ENCODE measurements around the gene LILRA1. TPM values are rescaled to one million over a fixed set of nuclear protein-coding genes. Genes with fewer than 3 reads are reported as not detected.
"Not testable (repeated sequence)": the region's sequence is repeated elsewhere in the genome, so short reads cannot be mapped to it uniquely, and the experiment has no call there.

LILRA1 gene
- not detected for total RNA-seq

DNA sequence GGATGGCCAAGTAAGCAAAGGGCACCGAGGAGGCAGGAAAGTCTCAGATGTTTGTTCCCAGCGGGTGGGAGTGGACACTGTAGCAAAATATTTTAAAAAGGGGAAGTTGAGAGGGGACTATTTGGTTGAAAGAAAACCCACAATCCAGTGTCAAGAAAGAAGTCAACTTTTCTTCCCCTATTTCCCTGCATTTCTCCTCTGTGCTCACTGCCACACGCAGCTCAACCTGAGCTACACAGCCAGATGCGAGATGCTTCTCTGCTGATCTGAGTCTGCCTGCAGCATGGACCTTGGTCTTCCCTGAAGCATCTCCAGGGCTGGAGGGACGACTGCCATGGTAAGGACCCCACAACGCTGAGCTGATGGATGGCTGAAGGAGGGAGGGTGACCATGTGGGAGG lies at the start of gene LILRA1:
TSS of gene LILRA1 (plus strand) at position 188 of the 400 bp plus-strand sequence. CDS start 613 bp downstream, outside the sequence.
- H3K4me1 Mint-ChIP-seq; DNase-seq; H3K27ac Mint-ChIP-seq; H3K4me3 Mint-ChIP-seq; H3K9me3 Mint-ChIP-seq; ATAC-seq (ENCODE audit: low read depth); H3K36me3 Mint-ChIP-seq; POLR2A ChIA-PET: not testable (repeated sequence)
- peaks cover 13% of the 10 kb centered on the region for H3K27me3 Mint-ChIP-seq

DNA sequence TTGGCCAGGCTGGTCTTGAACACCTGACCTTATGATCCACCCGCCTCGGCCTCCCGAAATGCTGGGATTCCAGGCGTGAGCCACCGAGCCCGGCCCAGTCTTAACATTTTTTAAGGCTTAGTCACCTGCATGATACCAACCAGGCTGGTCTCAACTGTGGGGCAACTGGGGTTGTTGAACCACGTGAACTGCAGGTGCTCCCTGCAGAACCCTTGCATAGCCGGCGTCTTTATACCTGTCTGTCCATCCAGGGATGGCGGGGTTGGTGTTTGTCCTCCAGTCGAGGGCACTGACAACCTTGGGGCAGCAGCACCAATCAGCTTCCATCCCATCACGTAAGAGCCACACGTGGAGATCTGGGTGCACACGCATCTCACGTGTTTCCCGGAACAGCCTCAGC lies 44.6 kb upstream of the LILRA1 start:
- H3K9me3 Mint-ChIP-seq = peaks cover 4% of the 10 kb centered on the region
- peaks cover 4% of the 10 kb centered on the region for H3K27me3 Mint-ChIP-seq
- POLR2A ChIA-PET = no interaction called here
- no peak overlapping the region for H3K4me3 Mint-ChIP-seq
- H3K4me1 Mint-ChIP-seq = peaks cover 7% of the 10 kb centered on the region
- DNase-seq (no peak), ATAC-seq (ENCODE audit: low read depth) (no peak)
- H3K27ac Mint-ChIP-seq = no peak overlapping the region
- no peaks in the 10 kb centered on the region for H3K36me3 Mint-ChIP-seq

DNA sequence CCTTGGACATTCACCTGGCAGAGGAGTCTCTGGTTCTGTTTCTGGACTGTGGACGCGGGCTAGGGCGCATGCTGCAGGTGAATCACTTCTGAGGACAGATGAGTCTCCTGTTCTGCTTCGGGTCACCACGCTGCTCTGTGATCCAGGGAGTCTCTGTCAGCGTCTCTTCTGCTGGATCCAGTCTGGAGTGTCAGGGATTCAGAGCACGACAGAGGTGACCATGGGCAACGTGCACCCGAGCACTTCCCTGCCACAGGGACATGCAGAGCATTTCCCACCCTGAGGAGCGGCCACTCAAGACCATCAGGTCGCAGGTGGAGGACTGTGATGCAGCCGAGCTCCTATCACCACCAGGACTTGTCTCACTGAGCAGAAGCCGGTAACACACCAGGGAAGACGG lies 44.2 kb upstream of the LILRA1 start:
- DNase-seq (no peak), ATAC-seq (ENCODE audit: low read depth) (no peak)
- Mint-ChIP-seq H3K27me3 (peaks cover 4% of the 10 kb centered on the region), H3K4me3 (no peak overlapping the region), H3K36me3 (no peaks in the 10 kb centered on the region), H3K27ac (no peak overlapping the region), H3K9me3 (peaks cover 4% of the 10 kb centered on the region), H3K4me1 (peaks cover 7% of the 10 kb centered on the region)
- POLR2A ChIA-PET = no interaction called here

DNA sequence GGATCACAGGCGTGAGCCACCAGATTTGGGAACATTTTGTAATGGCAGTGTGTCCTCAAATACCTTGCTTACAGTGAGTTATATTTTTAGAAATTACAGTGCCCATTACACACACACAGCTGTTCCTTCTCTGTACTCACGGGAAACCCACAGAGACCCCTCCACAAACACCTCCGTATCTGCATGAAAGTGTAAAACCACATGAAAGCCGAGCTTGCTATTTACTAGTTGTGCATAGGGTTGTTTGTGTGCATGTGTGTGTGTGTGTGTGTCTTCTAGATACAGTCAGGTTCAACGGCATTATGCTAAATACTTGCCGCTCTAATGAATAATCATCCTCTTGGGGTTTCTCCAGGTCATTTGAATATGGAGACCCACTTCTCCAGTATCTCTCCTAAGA lies 42.1 kb upstream of the LILRA1 start:
- H3K4me1 Mint-ChIP-seq = peaks cover 7% of the 10 kb centered on the region
- H3K4me3 Mint-ChIP-seq = no peak overlapping the region
- ATAC-seq (ENCODE audit: low read depth) = peak; percentile 33
- no peak overlapping the region for H3K27ac Mint-ChIP-seq
- no peak for DNase-seq
- no peaks in the 10 kb centered on the region for H3K36me3 Mint-ChIP-seq
- H3K27me3 Mint-ChIP-seq = peaks cover 13% of the 10 kb centered on the region
- POLR2A ChIA-PET = no interaction called here
- H3K9me3 Mint-ChIP-seq = peaks cover 4% of the 10 kb centered on the region

DNA sequence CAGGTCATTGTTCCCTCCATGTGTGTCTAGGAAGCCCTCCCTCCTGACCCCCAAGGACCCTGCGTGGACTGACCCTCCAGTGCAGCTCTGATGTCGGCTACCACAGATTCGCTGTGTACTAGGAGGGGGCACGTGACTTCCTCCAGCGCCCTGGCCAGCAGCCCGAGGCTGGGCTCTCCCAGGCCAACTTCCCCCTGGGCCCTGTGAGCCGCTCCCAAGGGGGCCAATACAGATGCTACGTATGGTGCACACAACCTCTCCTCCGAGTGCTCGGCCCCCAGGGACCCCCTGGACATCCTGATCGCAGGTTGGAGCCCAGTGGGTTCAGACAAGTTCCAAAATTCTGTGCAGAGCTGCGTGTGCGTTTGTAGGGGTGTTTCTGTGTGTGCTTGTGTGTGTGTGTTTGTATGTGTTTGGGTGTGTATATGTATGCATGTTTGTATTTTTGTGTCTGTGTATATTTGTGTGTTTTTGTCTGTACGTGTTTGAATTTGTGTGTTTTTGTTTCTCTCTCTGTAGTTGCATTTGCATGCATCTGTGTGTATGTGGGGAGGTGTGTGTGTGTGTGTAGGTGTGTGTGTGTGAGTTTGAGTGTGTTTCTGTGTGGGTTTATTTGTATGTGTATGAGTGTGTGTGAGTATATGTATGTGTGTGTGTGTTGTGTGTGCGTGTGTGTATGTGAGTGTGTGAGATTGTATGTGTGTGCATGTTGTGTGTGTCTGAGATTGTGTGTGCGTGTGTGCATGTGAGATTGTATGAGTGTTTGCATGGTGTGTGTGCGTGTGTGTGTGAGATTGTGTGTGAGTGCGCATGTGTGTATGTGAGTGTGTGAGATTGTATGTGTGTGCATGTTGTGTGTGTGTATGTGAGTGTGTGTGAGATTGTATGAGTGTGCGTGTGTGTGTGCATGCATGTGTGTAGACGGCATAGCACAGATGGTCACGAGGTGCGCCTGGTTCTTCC lies 41.2 kb upstream of the LILRA1 start:
- POLR2A ChIA-PET = no interaction called here
- Mint-ChIP-seq H3K27ac (no peak overlapping the region), H3K27me3 (peaks cover 17% of the 10 kb centered on the region), H3K4me3 (no peak overlapping the region), H3K9me3 (peaks cover 4% of the 10 kb centered on the region), H3K4me1 (peaks cover 7% of the 10 kb centered on the region), H3K36me3 (no peaks in the 10 kb centered on the region)
- no peak for ATAC-seq (ENCODE audit: low read depth)
- DNase-seq = no peak

DNA sequence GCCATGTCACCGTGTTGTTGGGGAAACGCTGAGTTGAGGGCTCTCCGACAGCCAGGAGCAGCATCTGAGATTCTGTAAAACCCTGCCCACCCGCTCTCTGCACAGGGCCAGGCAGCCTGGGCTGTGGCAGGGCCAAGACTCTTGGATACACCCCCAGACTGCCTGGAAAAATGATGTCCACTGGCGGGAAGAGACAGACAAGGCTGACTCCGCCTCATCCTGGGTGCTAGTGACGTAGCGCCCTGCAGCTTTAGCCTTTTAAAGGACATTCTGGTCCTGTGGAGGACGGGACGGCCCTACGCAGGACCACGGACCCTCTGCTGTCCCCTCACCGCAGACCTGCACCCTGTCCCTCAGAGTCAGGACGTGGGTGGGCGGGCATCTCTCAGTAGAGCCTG lies 40.5 kb upstream of the LILRA1 start:
- H3K4me1 Mint-ChIP-seq = peaks cover 7% of the 10 kb centered on the region
- DNase-seq = no peak
- POLR2A ChIA-PET = no interaction called here
- H3K4me3 Mint-ChIP-seq = no peak overlapping the region
- no peaks in the 10 kb centered on the region for H3K36me3 Mint-ChIP-seq
- no peak for ATAC-seq (ENCODE audit: low read depth)
- H3K9me3 Mint-ChIP-seq = peaks cover 4% of the 10 kb centered on the region
- peaks cover 17% of the 10 kb centered on the region for H3K27me3 Mint-ChIP-seq
- H3K27ac Mint-ChIP-seq = no peak overlapping the region

DNA sequence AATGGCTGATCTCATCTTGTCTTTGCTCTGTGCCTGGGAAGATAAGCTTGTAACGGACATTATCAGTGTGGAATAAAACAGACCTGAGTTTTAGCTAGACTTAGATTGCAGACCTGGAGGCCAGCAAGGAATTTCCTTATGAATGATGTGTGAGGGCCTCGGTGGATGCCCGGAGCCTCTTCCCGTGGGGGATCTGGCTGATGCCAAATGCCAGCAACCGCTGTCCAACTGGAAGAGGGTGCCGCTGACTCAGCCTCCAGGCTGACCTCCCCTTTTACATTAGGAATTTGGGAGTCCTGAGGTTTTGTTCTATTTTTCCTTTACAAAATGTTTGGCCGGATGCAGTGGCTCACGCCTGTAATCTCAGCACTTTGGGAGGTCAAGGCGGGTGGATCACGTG lies 39.4 kb upstream of the LILRA1 start:
- H3K4me1 Mint-ChIP-seq = peaks cover 7% of the 10 kb centered on the region
- H3K27me3 Mint-ChIP-seq = peaks cover 25% of the 10 kb centered on the region
- ATAC-seq (ENCODE audit: low read depth) (no peak), DNase-seq (no peak)
- H3K9me3 Mint-ChIP-seq = peaks cover 4% of the 10 kb centered on the region
- no peak overlapping the region for H3K27ac Mint-ChIP-seq
- POLR2A ChIA-PET = no interaction called here
- no peak overlapping the region for H3K4me3 Mint-ChIP-seq
- H3K36me3 Mint-ChIP-seq = no peaks in the 10 kb centered on the region

DNA sequence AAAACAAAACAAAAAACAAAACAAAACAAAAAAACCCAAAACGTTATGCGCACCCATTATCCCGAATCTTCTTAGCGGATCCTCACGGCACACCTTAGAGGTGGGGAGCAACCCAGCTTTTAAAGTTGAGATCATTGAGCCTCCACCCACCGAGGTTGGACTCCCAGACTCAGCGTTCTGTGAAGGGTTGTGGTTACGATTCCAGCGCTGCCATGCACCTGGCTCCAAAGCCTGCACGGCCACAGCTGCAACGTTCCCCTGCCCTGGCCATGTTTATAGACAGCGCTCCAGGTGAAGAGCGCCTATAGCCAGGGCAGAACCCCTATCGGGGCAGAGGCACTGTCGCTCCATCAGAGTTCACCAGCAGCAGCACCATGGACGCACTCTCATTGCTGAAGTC lies 38.5 kb upstream of the LILRA1 start:
- peaks cover 7% of the 10 kb centered on the region for H3K4me1 Mint-ChIP-seq
- no peak overlapping the region for H3K27ac Mint-ChIP-seq
- no peaks in the 10 kb centered on the region for H3K36me3 Mint-ChIP-seq
- H3K27me3 Mint-ChIP-seq = peaks cover 28% of the 10 kb centered on the region
- ATAC-seq (ENCODE audit: low read depth) (no peak), DNase-seq (no peak)
- no peak overlapping the region for H3K4me3 Mint-ChIP-seq
- POLR2A ChIA-PET = no interaction called here
- peaks cover 4% of the 10 kb centered on the region for H3K9me3 Mint-ChIP-seq

DNA sequence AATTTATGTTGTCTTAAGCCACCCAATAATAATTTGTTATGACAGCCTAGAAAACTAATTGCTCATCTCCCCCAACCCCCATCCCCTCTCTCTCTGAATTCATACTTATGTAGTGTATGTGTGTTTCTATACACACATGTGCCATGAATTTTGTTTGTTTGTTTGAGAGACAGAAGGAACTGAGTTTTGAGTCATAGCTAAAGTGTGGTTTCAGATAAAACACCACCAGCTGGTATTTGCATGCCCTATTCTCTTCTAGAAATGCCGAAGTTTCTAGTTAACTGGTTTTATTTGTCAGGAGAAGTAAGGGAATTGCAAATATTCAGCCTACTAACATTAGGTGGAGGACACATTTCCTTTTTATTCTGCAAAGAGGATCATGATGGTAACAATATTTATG lies 37.2 kb upstream of the LILRA1 start:
- no peak for DNase-seq
- POLR2A ChIA-PET = no interaction called here
- H3K4me1 Mint-ChIP-seq = peaks cover 6% of the 10 kb centered on the region

DNA sequence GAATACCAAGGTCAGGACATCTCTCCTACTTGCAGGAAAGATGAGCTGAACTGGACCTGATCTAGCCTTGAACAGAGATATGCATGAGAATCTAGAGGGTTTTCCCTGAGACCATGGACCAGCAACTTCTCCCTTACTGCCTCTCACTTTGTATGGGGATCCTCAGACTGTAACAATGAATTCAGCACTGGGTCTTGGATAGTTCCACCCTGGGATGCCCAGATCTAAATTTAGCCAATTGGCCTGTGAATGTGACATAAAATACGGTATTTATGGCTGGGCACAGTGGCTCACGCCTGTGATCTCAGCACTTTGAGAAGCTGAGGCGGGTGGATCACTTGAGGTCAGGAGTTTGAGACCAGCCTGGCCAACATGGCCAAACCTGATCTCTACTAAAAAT lies 35.1 kb upstream of the LILRA1 start:
- no peak for DNase-seq
- Mint-ChIP-seq H3K4me1 (no peaks in the 10 kb centered on the region), H3K36me3 (no peaks in the 10 kb centered on the region), H3K4me3 (no peak overlapping the region), H3K27me3 (peaks cover 25% of the 10 kb centered on the region), H3K27ac (no peak overlapping the region), H3K9me3 (no peaks in the 10 kb centered on the region)
- no peak for ATAC-seq (ENCODE audit: low read depth)
- POLR2A ChIA-PET = no interaction called here

More for the DNA sequence above, 37.2 kb upstream of the LILRA1 start:
- Mint-ChIP-seq H3K9me3 (peaks cover 4% of the 10 kb centered on the region), H3K27me3 (peaks cover 28% of the 10 kb centered on the region), H3K27ac (no peak overlapping the region), H3K36me3 (no peaks in the 10 kb centered on the region), H3K4me3 (no peak overlapping the region)
- ATAC-seq (ENCODE audit: low read depth) = no peak

DNA sequence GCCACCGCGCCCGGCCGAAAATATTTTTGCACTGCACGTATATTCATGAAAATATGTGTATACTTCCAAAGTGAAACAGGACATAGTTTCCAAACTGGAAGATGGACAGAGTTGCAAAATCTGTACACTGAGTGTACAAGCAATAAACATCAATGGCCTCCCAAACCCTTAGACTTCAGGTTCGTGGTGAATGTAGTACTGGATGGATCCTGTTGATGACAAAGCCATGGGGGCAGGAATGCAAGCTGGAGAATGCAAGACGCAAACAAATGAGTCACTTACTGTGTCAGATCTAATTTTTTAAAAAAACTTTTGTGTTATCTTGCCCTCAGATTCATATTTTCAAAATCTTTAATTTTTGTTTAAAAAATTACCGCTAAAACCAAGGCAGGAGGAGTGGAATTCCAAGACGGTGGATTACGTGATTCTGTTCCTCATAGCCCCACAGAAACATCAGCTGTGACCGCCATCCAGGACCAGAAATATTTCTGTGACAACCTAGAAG lies 32.5 kb upstream of the LILRA1 start:
- Mint-ChIP-seq H3K27me3 (peaks cover 24% of the 10 kb centered on the region), H3K27ac (no peak overlapping the region), H3K4me1 (no peaks in the 10 kb centered on the region), H3K36me3 (no peaks in the 10 kb centered on the region), H3K9me3 (no peaks in the 10 kb centered on the region), H3K4me3 (no peak overlapping the region)
- ATAC-seq (ENCODE audit: low read depth) (no peak), DNase-seq (no peak)
- POLR2A ChIA-PET = no interaction called here

DNA sequence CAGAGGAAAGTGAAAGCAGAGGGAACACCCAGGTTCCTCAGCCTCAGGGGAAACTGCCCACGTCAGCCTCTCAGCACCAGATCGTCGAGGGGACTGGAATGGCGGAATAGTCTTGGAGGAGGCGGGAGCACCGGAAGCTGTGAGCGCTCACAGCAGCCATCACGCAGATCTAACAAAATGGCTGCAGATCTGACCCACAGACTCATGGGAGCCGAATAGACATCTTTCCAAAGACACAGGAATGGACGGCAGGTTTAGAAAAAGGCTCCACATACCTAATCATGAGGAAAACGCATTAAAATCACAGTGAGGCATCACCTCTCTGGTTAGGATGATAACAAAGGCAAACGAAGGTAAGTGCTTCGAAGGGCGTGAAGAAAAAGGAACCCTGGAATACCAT lies 31.6 kb upstream of the LILRA1 start:
- Mint-ChIP-seq H3K27ac (no peak overlapping the region), H3K27me3 (peaks cover 25% of the 10 kb centered on the region), H3K36me3 (no peaks in the 10 kb centered on the region), H3K4me1 (peaks cover under 1% of the 10 kb centered on the region), H3K9me3 (no peaks in the 10 kb centered on the region), H3K4me3 (no peak overlapping the region)
- ATAC-seq (ENCODE audit: low read depth) (no peak), DNase-seq (no peak)
- POLR2A ChIA-PET = no interaction called here

DNA sequence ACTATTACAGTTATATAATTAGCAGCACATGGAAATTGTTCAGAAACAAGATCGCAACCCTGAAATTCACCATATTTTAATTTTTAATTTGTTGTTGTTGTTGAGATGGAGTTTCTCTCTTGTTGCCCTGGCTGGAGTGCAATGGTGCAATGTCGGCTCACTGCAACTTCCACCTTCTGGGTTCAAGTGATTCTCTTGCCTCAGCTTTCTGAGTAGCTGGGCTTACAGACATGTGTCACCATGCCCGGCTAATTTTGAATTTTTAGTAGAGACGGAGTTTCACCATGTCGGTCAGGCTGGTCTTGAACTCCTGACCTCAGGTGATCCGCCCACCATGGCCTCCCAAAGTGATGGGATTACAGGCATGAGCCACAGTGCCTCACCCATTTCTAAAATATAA lies 30.2 kb upstream of the LILRA1 start:
- DNase-seq; H3K9me3 Mint-ChIP-seq; ATAC-seq (ENCODE audit: low read depth); H3K4me1 Mint-ChIP-seq; H3K27ac Mint-ChIP-seq; H3K4me3 Mint-ChIP-seq; POLR2A ChIA-PET; H3K36me3 Mint-ChIP-seq: not testable (repeated sequence)
- H3K27me3 Mint-ChIP-seq = peaks cover 32% of the 10 kb centered on the region

DNA sequence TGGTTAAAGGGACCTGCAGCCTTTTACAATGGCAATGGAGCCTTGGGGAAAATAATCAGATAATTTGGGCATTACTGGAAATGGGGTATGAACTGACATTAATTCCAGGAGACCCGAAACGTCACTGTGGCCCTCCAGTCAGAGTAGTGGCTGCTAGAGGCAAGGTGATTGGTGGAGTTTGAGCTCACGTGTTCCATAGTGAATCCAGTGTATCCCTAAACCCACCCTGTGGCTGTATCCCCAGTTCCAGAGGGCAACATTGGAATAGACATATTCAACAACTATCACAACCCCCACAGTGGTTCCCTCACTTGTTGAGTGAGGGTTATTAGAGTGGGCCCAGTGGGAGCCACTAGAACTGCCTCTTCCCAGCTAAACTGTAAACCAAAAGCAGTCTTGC lies 23.1 kb upstream of the LILRA1 start:
- ATAC-seq (ENCODE audit: low read depth) (no peak), DNase-seq (no peak)
- H3K4me1 Mint-ChIP-seq = peaks cover 16% of the 10 kb centered on the region
- no peak overlapping the region for H3K4me3 Mint-ChIP-seq
- peaks cover 47% of the 10 kb centered on the region for H3K27me3 Mint-ChIP-seq
- H3K9me3 Mint-ChIP-seq = no peaks in the 10 kb centered on the region
- H3K36me3 Mint-ChIP-seq = no peaks in the 10 kb centered on the region
- POLR2A ChIA-PET = no interaction called here
- no peak overlapping the region for H3K27ac Mint-ChIP-seq
